Measurements from ENCODE around the gene DGKI. TPM values are rescaled to one million over a fixed set of nuclear protein-coding genes. Genes with fewer than 3 reads are reported as not detected.

Gene DGKI
- total RNA-seq, 1 experiment from 2014 or later: 0.55 TPM

GRCh38 chr7:137787301-137787976, 59.3 kb downstream of the DGKI start:
- Mint-ChIP-seq H3K36me3 (ENCODE audit: insufficient read depth in 1 of 3, low read depth in 3 of 3) (peaks cover 0 to 16% (median 0%) of the 10 kb centered on the region in 3 experiments; a peak in 3 of 7 replicates), H3K27ac (no peak overlapping the region), H3K4me3 (no peak overlapping the region), H3K4me1 (peaks cover 9 to 13% of the 10 kb centered on the region in 2 experiments), H3K9me3 (peaks cover 3 to 11% of the 10 kb centered on the region in 2 experiments), H3K27me3 (ENCODE audit: low read depth) (no peaks in the 10 kb centered on the region; the same call in none of the 2 replicates)
- DNase-seq: no peak
- Histone ChIP-seq H3K9me3 (ENCODE audit: control insufficient read depth, low read depth, low read length) (no peaks in the 10 kb centered on the region), H3K4me1 (ENCODE audit: insufficient read depth, low read length) (no peaks in the 10 kb centered on the region), H2AFZ (ENCODE audit: low read length) (no peak overlapping the region), H3T11ph (ENCODE audit: low read length) (no peak overlapping the region), H3K23me2 (ENCODE audit: insufficient read length, low read depth, low read length, poor library complexity, severe bottlenecking) (no peaks in the 10 kb centered on the region), H2BK20ac (ENCODE audit: low read depth, low read length, poor library complexity, severe bottlenecking) (no peak overlapping the region), H3K9ac (ENCODE audit: extremely low read depth, insufficient read length, low read length) (no peak overlapping the region), H3K4me2 (ENCODE audit: insufficient read depth, insufficient read length, low read length) (no peak overlapping the region), H4K20me1 (ENCODE audit: control insufficient read depth, insufficient read depth, insufficient read length) (no peaks in the 10 kb centered on the region), H4K91ac (ENCODE audit: insufficient read length, low read depth, low read length) (no peak overlapping the region), H2BK120ac (ENCODE audit: low read depth, low read length, poor library complexity, severe bottlenecking) (no peak overlapping the region), H3K56ac (ENCODE audit: insufficient read length, low read depth, low read length) (no peak overlapping the region), H2BK5ac (ENCODE audit: insufficient read length, low read length) (no peak overlapping the region), H3K14ac (ENCODE audit: insufficient read depth, low read length) (no peak overlapping the region), H3K18ac (ENCODE audit: insufficient read length, low read depth, low read length) (no peak overlapping the region), H4K8ac (replicated peaks; ENCODE audit: insufficient read length, low read depth, low read length) (no peak overlapping the region), H2BK15ac (ENCODE audit: low read depth, low read length) (no peak overlapping the region), H2AK5ac (ENCODE audit: insufficient read length, low read length) (no peak overlapping the region), H3K79me1 (ENCODE audit: insufficient read depth, low read depth, low read length, poor library complexity, severe bottlenecking) (no peaks in the 10 kb centered on the region), H2BK12ac (ENCODE audit: insufficient read length, low read depth, low read length) (no peak overlapping the region), H3K27me3 (ENCODE audit: insufficient read depth, low read length) (no peaks in the 10 kb centered on the region), H4K5ac (ENCODE audit: insufficient read length, low read depth, low read length) (no peak overlapping the region), H3K4ac (ENCODE audit: low read depth, low read length) (no peak overlapping the region), H3K23ac (ENCODE audit: insufficient read length, low read depth, low read length) (no peak overlapping the region), H3K79me2 (ENCODE audit: insufficient read depth, low read length) (no peaks in the 10 kb centered on the region), H3K27ac (ENCODE audit: insufficient read length, low read depth, low read length) (no peak overlapping the region)
- WGBS (ENCODE audit: extremely low coverage, insufficient read length, low lambda C conversion rate): no CpG with 5 or more reads among the region's 3 CpGs
- no peak for TF ChIP-seq CTCF (conservative IDR thresholded peaks at IDR 0.05)
